Panc1 (cell line): ENCODE data around the gene YTHDC2. TPM values are rescaled to one million over a fixed set of nuclear protein-coding genes. Genes with fewer than 3 reads are reported as not detected.

ENCODE experiments used
- ATAC-seq: fragments of 200-7000 bp; cut with Tn5 transposase; 2 replicates; pipeline ENCODE4 v1.9.1; 2020; ENCODE audit warnings: mild to moderate bottlenecking, moderate library complexity
- BruUV-seq: library from RNA; stranded (reverse); fragments of 400-500 nt; replicated peaks from 2 replicates; lab custom pipeline; 2021; lab: Mats Ljungman, UMichigan
- CTCF ChIA-PET: fragments of 300-600 bp; sonication (Branson Sonifier 250); formaldehyde crosslinking; loops from one replicate; lab custom pipeline; 2022; ENCODE audit warnings: antibody characterized with exemption; lab: Charles Lee
- POLR2A ChIA-PET: fragments of 300-600 bp; sonication (Branson Sonifier 250); formaldehyde crosslinking; loops from one replicate; lab custom pipeline; 2022; ENCODE audit warnings: antibody characterized with exemption; lab: Charles Lee
- DNase-seq: peaks from one replicate; pipeline ENCODE4 v3.0.0-alpha.2; 2010; ENCODE audit warnings: low read depth, low spot score
- H3K27ac ChIP-seq: 2 replicates; pipeline ENCODE4 v1.5.1; 2011; ENCODE audit warnings: mild to moderate bottlenecking, low read length, inconsistent platforms
- H3K27me3 ChIP-seq: fragments of 200-500 bp; sonication (Bioruptor generic); 2 replicates; pipeline ENCODE4 v1.6.0; 2014; ENCODE audit warnings: low read length, inconsistent platforms; ENCODE audit not compliant: control insufficient read depth, insufficient read depth
- H3K36me3 ChIP-seq: fragments of 200-500 bp; sonication (Bioruptor generic); 2 replicates; pipeline ENCODE4 v1.5.1; 2014; ENCODE audit warnings: inconsistent platforms, mild to moderate bottlenecking, low read length, moderate library complexity; ENCODE audit not compliant: control insufficient read depth, insufficient read depth
- H3K4me1 ChIP-seq: 2 replicates; pipeline ENCODE4 v1.5.1; 2011; ENCODE audit warnings: inconsistent platforms, mild to moderate bottlenecking, low read length, moderate library complexity; ENCODE audit not compliant: control insufficient read depth, insufficient read depth
- H3K4me3 ChIP-seq, 2 experiments: 2 replicates each; pipeline ENCODE4 v1.5.1; 2011 to 2012; ENCODE audit warnings: low read depth in 2 of 2, low read length in 2 of 2, mild to moderate bottlenecking in 2 of 2, inconsistent platforms in 1 of 2, moderate library complexity in 1 of 2
- H3K9me3 ChIP-seq: fragments of 200-500 bp; sonication (Bioruptor generic); 2 replicates; pipeline ENCODE4 v1.5.1; 2014; ENCODE audit warnings: low read depth, mild to moderate bottlenecking, inconsistent platforms, low read length, moderate library complexity; ENCODE audit not compliant: control insufficient read depth, insufficient read depth
- POLR2AphosphoS5 ChIP-seq: IDR thresholded peaks from 2 replicates; pipeline ENCODE4 v1.6.1; 2012; ENCODE audit warnings: mild to moderate bottlenecking, low read depth, low read length, moderate library complexity
- REST ChIP-seq, 2 experiments: IDR thresholded peaks; 2 replicates each; pipeline ENCODE4 v1.6.1; 2011 to 2012; ENCODE audit warnings: low read depth in 2 of 2, control low read depth in 1 of 2, low read length in 1 of 2, mild to moderate bottlenecking in 1 of 2, moderate library complexity in 1 of 2; ENCODE audit not compliant: insufficient read depth in 1 of 2
- SIN3A ChIP-seq: IDR thresholded peaks from 2 replicates; pipeline ENCODE4 v1.6.1; 2012; ENCODE audit warnings: low read depth, mild to moderate bottlenecking, low read length, moderate library complexity, borderline replicate concordance; ENCODE audit not compliant: insufficient read depth
- TCF7L2 ChIP-seq: IDR thresholded peaks from 2 replicates; pipeline ENCODE4 v1.6.1; 2011; ENCODE audit warnings: mild to moderate bottlenecking, low read depth, low read length, inconsistent platforms
- in situ Hi-C: cut with HindIII; loops from 2 replicates; pipeline ENCODE4 v1.10.0; 2016; ENCODE audit warnings: low sequenced_read_pairs, low pct_unique_long_range_greater_than_20kb
- intact Hi-C: fragments of 100-400 bp; cut with micrococcal nuclease; formaldehyde crosslinking; loops from one replicate; pipeline ENCODE4 v1.10.0; 2022; ENCODE audit not compliant: unreplicated experiment
- total RNA-seq: library from RNA; stranded (reverse); gene quantifications from one replicate; pipeline ENCODE4 v1.2.1, GENCODE V29; 2021; ENCODE audit not compliant: unreplicated experiment
- TF ChIP-seq, protein P1 (sequence below): fragments of 450-650 bp; IDR thresholded peaks from 2 replicates; pipeline ENCODE4 v1.5.1; 2017; ENCODE audit warnings: mild to moderate bottlenecking

Gene YTHDC2
- total RNA-seq, 1 experiment from 2014 or later, result 21.7 TPM

DNA sequence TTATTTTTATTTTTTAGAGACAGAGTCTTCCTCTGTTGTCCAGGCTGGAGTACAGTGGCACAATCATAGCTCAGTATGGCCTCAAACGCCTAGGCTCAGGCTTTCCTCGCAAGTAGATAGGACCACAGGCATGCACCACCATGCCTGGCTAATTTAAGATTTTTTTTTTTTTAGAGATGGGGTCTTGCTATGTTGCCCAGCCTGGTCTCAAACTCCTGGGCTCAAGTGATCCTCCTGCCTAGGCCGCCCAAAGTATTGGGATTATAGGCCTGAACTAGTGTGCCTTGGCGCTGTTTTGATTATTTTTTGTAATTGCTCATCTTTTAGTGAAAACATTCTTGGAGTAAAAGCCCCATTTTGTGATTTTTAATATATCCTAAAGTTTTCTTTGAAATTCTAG is 5.4 kb downstream of the YTHDC2 start:
- no peak overlapping the region for H3K27ac ChIP-seq
- peaks cover 2% of the 10 kb centered on the region; the same call in 1 of the 2 replicates for H3K36me3 ChIP-seq
- H3K9me3 ChIP-seq, result no peaks in the 10 kb centered on the region
- DNase-seq (no peak), ATAC-seq (no peak)
- BruUV-seq, result no TSS peak
- no peaks in the 10 kb centered on the region for H3K27me3 ChIP-seq
- CTCF ChIA-PET, result interaction anchor here (0.7 kb wide), 1 partner anchor 100 kb away, joined by 3 read pairs; no protein-coding TSS in a partner anchor
- H3K4me1 ChIP-seq, result peaks cover 10% of the 10 kb centered on the region
- intact Hi-C loops, result loop anchor here (10.0 kb wide), 1 partner anchor 524 kb away; no protein-coding TSS in a partner anchor
- in situ Hi-C loops, result no loop called here
- POLR2A ChIA-PET, result interaction anchor here (0.7 kb wide), 1 partner anchor 46 kb away, joined by 4 read pairs; no protein-coding TSS in a partner anchor
- no peak for TF ChIP-seq SIN3A
- TF ChIP-seq, protein P1, sequence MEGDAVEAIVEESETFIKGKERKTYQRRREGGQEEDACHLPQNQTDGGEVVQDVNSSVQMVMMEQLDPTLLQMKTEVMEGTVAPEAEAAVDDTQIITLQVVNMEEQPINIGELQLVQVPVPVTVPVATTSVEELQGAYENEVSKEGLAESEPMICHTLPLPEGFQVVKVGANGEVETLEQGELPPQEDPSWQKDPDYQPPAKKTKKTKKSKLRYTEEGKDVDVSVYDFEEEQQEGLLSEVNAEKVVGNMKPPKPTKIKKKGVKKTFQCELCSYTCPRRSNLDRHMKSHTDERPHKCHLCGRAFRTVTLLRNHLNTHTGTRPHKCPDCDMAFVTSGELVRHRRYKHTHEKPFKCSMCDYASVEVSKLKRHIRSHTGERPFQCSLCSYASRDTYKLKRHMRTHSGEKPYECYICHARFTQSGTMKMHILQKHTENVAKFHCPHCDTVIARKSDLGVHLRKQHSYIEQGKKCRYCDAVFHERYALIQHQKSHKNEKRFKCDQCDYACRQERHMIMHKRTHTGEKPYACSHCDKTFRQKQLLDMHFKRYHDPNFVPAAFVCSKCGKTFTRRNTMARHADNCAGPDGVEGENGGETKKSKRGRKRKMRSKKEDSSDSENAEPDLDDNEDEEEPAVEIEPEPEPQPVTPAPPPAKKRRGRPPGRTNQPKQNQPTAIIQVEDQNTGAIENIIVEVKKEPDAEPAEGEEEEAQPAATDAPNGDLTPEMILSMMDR, result no peak
- no peak for TF ChIP-seq POLR2AphosphoS5
- no peak for TF ChIP-seq REST (IDR thresholded peaks at IDR 0.05; ENCODE audit: insufficient read depth in 1 of 2, low read depth in 2 of 2, low read length in 1 of 2)
- no peak for TF ChIP-seq TCF7L2
- no peak overlapping the region for H3K4me3 ChIP-seq

DNA sequence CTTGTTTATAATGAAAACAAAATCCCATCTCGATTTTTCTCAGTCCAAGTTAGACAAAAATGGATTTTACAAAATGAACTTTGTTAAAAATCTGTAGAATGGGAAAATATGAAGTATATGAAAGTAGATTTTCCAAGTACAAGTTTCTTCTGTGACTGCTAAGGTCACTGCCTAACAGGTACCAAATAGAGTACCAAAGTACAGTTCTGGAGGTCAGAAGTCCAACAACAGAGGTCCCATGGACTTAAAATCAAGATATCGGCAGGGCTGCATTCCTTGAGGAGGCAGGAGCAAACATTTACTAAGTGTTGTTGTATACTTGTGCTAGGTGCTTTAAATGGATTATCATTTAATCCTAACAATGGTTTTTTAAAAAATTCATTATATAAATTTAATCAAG is 5.9 kb downstream of the YTHDC2 start:
- no TSS peak for BruUV-seq
- Histone ChIP-seq H3K9me3 (no peaks in the 10 kb centered on the region), H3K27me3 (no peaks in the 10 kb centered on the region), H3K4me3 (no peak overlapping the region), H3K4me1 (peaks cover 9% of the 10 kb centered on the region), H3K36me3 (peaks cover 2% of the 10 kb centered on the region; the same call in 1 of the 2 replicates), H3K27ac (no peak overlapping the region)
- no peak for ATAC-seq
- no peak for DNase-seq
- in situ Hi-C loops (no loop called here), intact Hi-C loops (loop anchor here (10.0 kb wide), 1 partner anchor 525 kb away; no protein-coding TSS in a partner anchor)
- no peak for TF ChIP-seq POLR2AphosphoS5
- no peak for TF ChIP-seq SIN3A
- TF ChIP-seq, protein P1, result no peak
- no peak for TF ChIP-seq TCF7L2
- TF ChIP-seq REST (IDR thresholded peaks at IDR 0.05; ENCODE audit: insufficient read depth in 1 of 2, low read depth in 2 of 2, low read length in 1 of 2), result no peak
- POLR2A ChIA-PET, result no interaction called here
- CTCF ChIA-PET, result no interaction called here
